CMK (cell line): Measurements from ENCODE around the gene POU2F2.
"Not testable (repeated sequence)": the region's sequence is repeated elsewhere in the genome, so short reads cannot be mapped to it uniquely, and the experiment has no call there.

Source experiments
- DNase-seq: peaks from one replicate; pipeline ENCODE4 v3.0.0-alpha.2; 2010; ENCODE audit warnings: low read depth

Gene POU2F2

GRCh38 chr19:42100241-42100640, 32.0 kb downstream of the POU2F2 start:
- DNase-seq: not testable (repeated sequence)

- DNase-seq: no peak
Observed at GRCh38 chr19:42099336-42099925, 32.8 kb downstream of the POU2F2 start.

GRCh38 chr19:42098781-42099180, 33.5 kb downstream of the POU2F2 start:
- no peak for DNase-seq

- DNase-seq: no peak
Observed at GRCh38 chr19:42097461-42097860, 34.8 kb downstream of the POU2F2 start.

- DNase-seq: no peak
Observed at GRCh38 chr19:42096255-42096837, 35.9 kb downstream of the POU2F2 start.

GRCh38 chr19:42095814-42096230, 36.4 kb downstream of the POU2F2 start:
- no peak for DNase-seq

GRCh38 chr19:42095142-42095813, 37.0 kb downstream of the POU2F2 start:
- DNase-seq: no peak

GRCh38 chr19:42093926-42094325, 38.3 kb downstream of the POU2F2 start:
- DNase-seq: no peak

GRCh38 chr19:42093505-42093904, 38.7 kb downstream of the POU2F2 start:
- no peak for DNase-seq

GRCh38 chr19:42092350-42092749, 39.9 kb downstream of the POU2F2 start:
- no peak for DNase-seq

- no peak for DNase-seq
Observed at GRCh38 chr19:42091742-42092141, 40.5 kb downstream of the POU2F2 start.

GRCh38 chr19:42091300-42091699, 40.9 kb downstream of the POU2F2 start:
- no peak for DNase-seq

- DNase-seq: no peak
Observed at GRCh38 chr19:42090672-42091071, 41.6 kb downstream of the POU2F2 start.

GRCh38 chr19:42089772-42090171, 42.5 kb downstream of the POU2F2 start:
- no peak for DNase-seq

- DNase-seq: no peak
Observed at GRCh38 chr19:42089191-42089750, 43.0 kb downstream of the POU2F2 start.

- no peak for DNase-seq
Observed at GRCh38 chr19:42088471-42089190, 43.6 kb downstream of the POU2F2 start.

GRCh38 chr19:42086770-42087550, 45.3 kb downstream of the POU2F2 start:
- no peak for DNase-seq

- no peak for DNase-seq
Observed at GRCh38 chr19:42086188-42086736, 46.0 kb downstream of the POU2F2 start.

- no peak for DNase-seq
Observed at GRCh38 chr19:42083537-42083936, 48.7 kb downstream of the POU2F2 start.

GRCh38 chr19:42081584-42082203, 50.6 kb downstream of the POU2F2 start:
- no peak for DNase-seq

- no peak for DNase-seq
Observed at GRCh38 chr19:42080764-42081375, 51.4 kb downstream of the POU2F2 start.
